ENCODE data around the gene MAML3.

MAML3 gene

GRCh38 chr4:140069066-140069465 is 84.9 kb downstream of the MAML3 start:
- DNase-seq, result peak; percentile 79

GRCh38 chr4:140068271-140068670 is 85.7 kb downstream of the MAML3 start:
- no peak for DNase-seq

- no peak for DNase-seq
Observed at GRCh38 chr4:140066031-140066930, 87.7 kb downstream of the MAML3 start.

GRCh38 chr4:140065393-140065792 is 88.6 kb downstream of the MAML3 start:
- DNase-seq, result no peak

- DNase-seq, result peak; percentile 23
Observed at GRCh38 chr4:140061659-140062289, 92.2 kb downstream of the MAML3 start.

- DNase-seq, result peak; percentile 36
Observed at GRCh38 chr4:140061194-140061593, 92.8 kb downstream of the MAML3 start.

GRCh38 chr4:140059159-140059558 is 94.8 kb downstream of the MAML3 start:
- peak; percentile 24 for DNase-seq

GRCh38 chr4:140057701-140058100 is 96.3 kb downstream of the MAML3 start:
- DNase-seq, result no peak

GRCh38 chr4:140056015-140056414 is 98.0 kb downstream of the MAML3 start:
- no peak for DNase-seq

- no peak for DNase-seq
Observed at GRCh38 chr4:140054861-140055260, 99.1 kb downstream of the MAML3 start.

GRCh38 chr4:140053185-140053584 is 100.8 kb downstream of the MAML3 start:
- DNase-seq, result no peak

- peak; percentile 52 for DNase-seq
Observed at GRCh38 chr4:140052050-140052449, 101.9 kb downstream of the MAML3 start.

- DNase-seq, result peak; percentile 46
Observed at GRCh38 chr4:140049849-140050637, 103.9 kb downstream of the MAML3 start.

- peak; percentile 52 for DNase-seq
Observed at GRCh38 chr4:140049024-140049848, 104.7 kb downstream of the MAML3 start.

- DNase-seq, result no peak
Observed at GRCh38 chr4:140048419-140048995, 105.5 kb downstream of the MAML3 start.

GRCh38 chr4:140047786-140048185 is 106.2 kb downstream of the MAML3 start:
- DNase-seq, result no peak

- DNase-seq, result no peak
Observed at GRCh38 chr4:140047017-140047640, 106.9 kb downstream of the MAML3 start.

GRCh38 chr4:140046543-140046942 is 107.4 kb downstream of the MAML3 start:
- no peak for DNase-seq

- peak; percentile 16 for DNase-seq
Observed at GRCh38 chr4:140046016-140046415, 108.0 kb downstream of the MAML3 start.

GRCh38 chr4:140044337-140044902 is 109.6 kb downstream of the MAML3 start:
- peak; percentile 28 for DNase-seq

GRCh38 chr4:140042634-140043033 is 111.3 kb downstream of the MAML3 start:
- no peak for DNase-seq

Measured in fibroblast of skin of right biceps (primary cell).